ENCODE measurements around the gene RXYLT1. TPM values are rescaled to one million over a fixed set of nuclear protein-coding genes. Genes with fewer than 3 reads are reported as not detected.

The RXYLT1 gene
- total RNA-seq, 2 experiments from 2014 or later: 11.2 TPM

DNA sequence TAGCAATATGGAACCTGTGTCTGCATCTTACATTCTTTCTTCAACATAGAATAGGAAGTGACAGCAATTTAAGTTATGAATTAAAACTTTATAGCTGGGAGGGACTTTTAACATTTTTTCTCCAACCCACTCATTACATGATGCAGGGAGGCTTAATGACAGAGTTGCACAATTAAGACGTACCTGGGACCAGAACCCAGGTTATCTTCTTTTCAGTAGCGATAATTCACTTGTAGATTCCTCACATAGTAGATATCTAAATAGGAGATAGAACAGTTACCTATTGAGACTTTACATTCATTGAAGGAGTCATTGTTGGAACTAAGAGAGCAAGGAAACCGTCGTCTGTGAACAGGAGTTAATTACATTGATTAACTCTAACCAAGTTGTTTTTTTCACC is 69.9 kb downstream of the RXYLT1 start:
- peaks cover 23% of the 10 kb centered on the region for H3K27me3 Mint-ChIP-seq
- H3K9me3 Mint-ChIP-seq: no peaks in the 10 kb centered on the region
- H3K36me3 Mint-ChIP-seq (ENCODE audit: low read depth): no peaks in the 10 kb centered on the region
- no peak overlapping the region for H3K4me3 Mint-ChIP-seq
- ChIA-PET CTCF (interaction anchor here (0.6 kb wide), 1 partner anchor 93 kb away, joined by 5 read pairs; no protein-coding TSS in a partner anchor), POLR2A (no interaction called here)
- H3K4me1 Mint-ChIP-seq: peaks cover 3% of the 10 kb centered on the region
- no peak for DNase-seq
- H3K27ac Mint-ChIP-seq: no peak overlapping the region

DNA sequence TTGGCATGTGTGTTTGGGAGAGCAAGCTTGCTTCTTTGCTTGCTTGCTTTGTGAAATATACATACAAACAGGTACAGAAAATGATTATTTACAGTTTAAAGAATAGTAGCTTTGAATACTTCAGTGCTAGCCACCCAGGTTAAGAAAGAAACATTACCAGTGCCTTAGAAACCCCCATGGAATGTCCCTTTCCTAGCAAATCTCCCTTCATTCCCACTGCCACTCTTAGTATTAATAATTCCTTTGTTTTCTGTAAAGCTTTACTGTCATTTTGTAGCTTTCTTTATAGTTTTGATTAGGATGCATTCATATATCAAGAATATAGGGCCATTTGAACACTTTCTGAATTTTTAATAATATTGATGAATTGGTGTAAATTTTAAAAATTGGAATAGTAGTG is 74.3 kb downstream of the RXYLT1 start:
- Mint-ChIP-seq H3K9me3 (no peaks in the 10 kb centered on the region), H3K36me3 (ENCODE audit: low read depth) (no peaks in the 10 kb centered on the region), H3K4me3 (no peak overlapping the region), H3K27me3 (peaks cover 2% of the 10 kb centered on the region), H3K4me1 (no peaks in the 10 kb centered on the region), H3K27ac (no peak overlapping the region)
- DNase-seq: no peak
- ChIA-PET POLR2A (no interaction called here), CTCF (interaction anchor here (1.1 to 1.9 kb wide), 2 partner anchors 10 to 19 kb away, joined by 3 to 4 read pairs; partner anchors contain the start of gene SRGAP1)

DNA sequence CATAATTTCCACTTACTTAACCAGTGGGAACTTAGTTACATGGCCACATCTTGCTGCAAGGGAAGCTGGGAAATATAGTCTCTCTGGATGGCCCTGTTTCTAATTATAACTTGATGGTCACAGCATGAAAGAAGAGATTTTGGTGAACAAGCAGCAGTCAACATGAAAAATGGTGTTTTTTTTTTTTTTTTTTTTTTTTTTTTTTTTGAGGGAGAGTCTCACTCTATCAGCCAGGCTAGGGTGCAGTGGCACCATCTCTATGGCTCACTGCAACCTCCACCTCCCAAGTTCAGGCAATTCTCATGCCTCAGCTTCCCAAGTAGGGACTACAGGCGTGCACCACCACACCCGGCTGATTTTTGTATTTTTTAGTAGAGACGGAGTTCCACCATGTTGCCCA is 75.6 kb downstream of the RXYLT1 start:
- H3K27ac Mint-ChIP-seq: no peak overlapping the region
- no peaks in the 10 kb centered on the region for H3K9me3 Mint-ChIP-seq
- H3K36me3 Mint-ChIP-seq (ENCODE audit: low read depth): no peaks in the 10 kb centered on the region
- no peak overlapping the region for H3K4me3 Mint-ChIP-seq
- DNase-seq: no peak
- POLR2A ChIA-PET: no interaction called here
- H3K27me3 Mint-ChIP-seq: no peaks in the 10 kb centered on the region
- no peaks in the 10 kb centered on the region for H3K4me1 Mint-ChIP-seq
- CTCF ChIA-PET: interaction anchor here (0.7 kb wide), 1 partner anchor 98 kb away, joined by 4 read pairs; no protein-coding TSS in a partner anchor

DNA sequence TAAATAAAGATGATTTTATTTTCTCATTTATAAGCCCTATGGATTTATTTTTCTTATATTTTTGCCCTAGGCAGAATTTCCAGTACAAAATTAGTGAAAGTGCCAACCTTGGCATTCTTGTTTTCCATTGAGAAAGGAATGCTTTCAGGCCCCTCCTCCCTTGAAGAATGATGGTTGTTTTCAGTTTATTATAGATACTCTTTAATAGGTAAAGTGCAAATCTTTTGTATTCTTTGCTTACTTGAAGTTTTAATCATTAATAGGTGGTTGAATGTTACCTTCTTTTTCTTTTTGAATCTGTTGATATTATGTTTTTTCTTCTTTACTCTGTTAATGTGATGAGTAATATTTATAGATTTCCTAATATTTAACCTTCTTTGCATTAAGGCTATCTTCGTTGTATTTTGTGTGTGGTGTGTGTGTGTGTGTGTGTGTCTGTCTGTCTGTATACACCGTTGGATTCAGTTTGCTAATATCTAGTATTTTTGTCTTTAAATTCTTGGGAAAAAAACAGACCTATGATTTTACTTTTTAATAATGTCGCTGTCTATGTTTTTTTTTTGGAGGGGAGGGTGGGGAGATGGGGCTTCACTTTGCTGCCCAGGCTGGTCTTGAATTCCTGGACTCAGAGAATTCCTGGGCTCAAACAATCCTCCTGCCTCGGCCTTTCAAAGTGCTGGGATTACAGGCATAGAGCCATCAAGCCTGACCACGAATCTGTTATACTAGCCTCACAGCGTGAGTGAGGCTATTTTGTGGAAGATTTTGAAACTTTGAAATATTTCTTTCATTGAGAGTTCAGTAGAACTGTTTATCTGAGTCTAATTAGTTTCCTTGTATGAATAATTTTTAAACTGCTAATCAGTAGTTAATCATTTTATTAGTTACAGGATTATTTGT is 78.3 kb downstream of the RXYLT1 start:
- H3K27me3 Mint-ChIP-seq: no peaks in the 10 kb centered on the region
- POLR2A ChIA-PET: no interaction called here
- H3K4me1 Mint-ChIP-seq: no peaks in the 10 kb centered on the region
- no peak for DNase-seq
- H3K36me3 Mint-ChIP-seq (ENCODE audit: low read depth): no peaks in the 10 kb centered on the region
- no peak overlapping the region for H3K4me3 Mint-ChIP-seq
- H3K9me3 Mint-ChIP-seq: no peaks in the 10 kb centered on the region
- CTCF ChIA-PET: interaction anchor here (0.6 kb wide), 1 partner anchor 32 kb away, joined by 3 read pairs; no protein-coding TSS in a partner anchor
- no peak overlapping the region for H3K27ac Mint-ChIP-seq

Other genes starting within 250 kb of the RXYLT1 start
- under 1 TPM; 0.27 to 0.40 TPM for gene DPY19L2, start 111.4 kb upstream of the RXYLT1 start, total RNA-seq
- gene SRGAP1, start 64.8 kb downstream of the RXYLT1 start, total RNA-seq: not detected